NCI-H2171 (cell line): ENCODE results near the gene NUBPL.
A peak's percentile ranks its signal among the peaks of the same experiment; 100 is the strongest.
"Not testable (repeated sequence)": the region's sequence is repeated elsewhere in the genome, so short reads cannot be mapped to it uniquely, and the experiment has no call there.

ENCODE experiments used
- DNase-seq: peaks from one replicate; lab custom pipeline; 2025; lab: John Stamatoyannopoulos, UW

NUBPL gene

GRCh38 chr14:31813724-31814490 lies 252.7 kb downstream of the NUBPL start:
- not testable (repeated sequence) for DNase-seq

DNA sequence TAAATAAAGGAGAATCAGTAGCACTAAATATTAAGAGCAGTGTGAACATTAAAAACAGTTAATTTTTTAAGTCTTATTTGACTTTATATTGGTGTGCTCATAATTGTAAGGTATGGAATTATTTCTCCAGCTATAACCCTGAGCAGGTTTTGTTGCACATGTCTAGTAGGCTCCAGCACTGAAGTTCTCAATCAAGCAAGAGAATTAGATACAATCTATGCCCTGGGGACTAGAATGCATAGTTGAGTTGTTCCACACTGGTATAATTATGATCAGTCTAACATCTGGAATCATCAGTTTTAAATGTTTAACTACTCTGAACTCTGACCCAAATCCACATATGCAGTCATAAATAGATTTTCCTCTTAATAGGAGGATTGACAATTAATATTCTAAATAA lies 258.1 kb downstream of the NUBPL start:
- DNase-seq, result peak; percentile 86

- no peak for DNase-seq
Observed at GRCh38 chr14:31825459-31825858, 264.3 kb downstream of the NUBPL start.

DNA sequence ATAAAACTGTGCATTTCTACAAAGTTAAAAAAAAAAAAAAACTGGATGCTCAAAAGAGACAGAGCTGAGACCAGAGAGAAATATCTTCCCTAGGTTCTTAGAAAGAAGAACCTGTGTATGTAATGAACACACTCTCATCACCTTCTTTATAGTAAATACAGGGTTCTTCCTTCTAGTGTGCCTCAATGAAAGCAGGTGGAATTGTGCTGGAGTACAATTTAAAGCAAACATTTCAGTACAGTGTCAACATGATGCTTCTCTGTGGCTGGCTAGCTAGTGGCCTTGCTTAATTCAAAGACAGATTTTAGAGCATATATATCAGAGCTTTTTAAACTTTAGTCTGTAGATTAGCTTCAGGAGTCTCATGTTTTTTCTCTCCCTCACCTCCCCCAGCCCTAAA lies 266.1 kb downstream of the NUBPL start:
- no peak for DNase-seq

GRCh38 chr14:31828946-31829868 lies 268.0 kb downstream of the NUBPL start:
- DNase-seq, result no peak

DNA sequence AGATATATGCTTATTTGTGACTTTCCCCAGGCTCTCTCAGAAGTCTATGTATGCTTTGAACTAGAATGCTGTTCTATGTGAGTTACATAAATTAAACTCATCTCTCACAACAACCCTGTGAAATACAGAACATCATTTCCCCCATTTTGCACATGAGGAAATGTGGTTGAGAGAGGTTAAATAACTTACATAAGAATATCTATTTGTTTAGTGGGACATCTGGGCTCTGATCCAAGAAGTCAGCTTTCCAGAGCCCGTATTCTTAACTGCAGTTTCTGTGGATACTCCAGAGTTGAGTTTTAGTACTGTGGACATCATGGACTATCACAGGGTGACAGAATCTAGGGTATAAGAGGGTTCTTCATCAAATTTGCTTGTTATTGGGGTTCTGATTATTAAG lies 273.4 kb downstream of the NUBPL start:
- no peak for DNase-seq

GRCh38 chr14:31835049-31835448 lies 273.8 kb downstream of the NUBPL start:
- DNase-seq, result no peak

DNA sequence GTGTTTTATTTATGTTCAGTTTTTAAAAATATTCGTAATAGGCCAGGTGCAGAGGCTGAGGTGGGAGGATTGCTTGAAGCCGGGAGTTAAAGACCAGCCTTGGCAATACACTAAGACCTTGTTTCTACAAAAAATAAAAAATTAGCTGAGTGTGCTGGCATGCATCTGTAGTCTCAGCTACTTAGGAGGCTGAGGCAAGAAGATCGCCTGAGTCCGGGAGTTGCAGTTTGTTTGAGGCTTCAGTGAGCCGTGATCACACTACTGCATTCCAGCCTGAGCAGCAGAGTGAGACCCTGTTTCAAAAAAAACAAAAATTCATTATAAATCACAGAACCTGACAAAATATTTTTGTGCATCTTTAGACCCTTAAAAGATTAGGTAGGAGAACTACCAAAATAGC lies 275.8 kb downstream of the NUBPL start:
- no peak for DNase-seq

DNA sequence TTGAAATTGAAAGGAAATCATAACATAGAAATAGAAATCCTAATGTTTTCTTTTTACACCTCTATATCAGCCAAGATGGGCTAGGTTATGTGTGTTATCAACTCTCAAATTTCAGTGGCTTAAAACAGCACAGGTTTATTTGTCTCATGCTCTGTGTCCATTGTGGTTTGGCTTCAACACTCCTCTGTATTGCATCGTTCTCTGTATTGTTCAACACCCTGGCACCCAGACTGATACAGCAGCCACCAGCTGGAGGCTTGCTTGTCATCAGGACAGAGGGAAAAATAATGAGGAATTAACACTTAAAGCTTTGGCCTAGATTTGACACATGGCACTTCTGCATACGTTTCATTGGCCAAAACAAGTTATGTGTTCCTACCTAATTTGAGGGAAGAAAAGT lies 281.7 kb downstream of the NUBPL start:
- no peak for DNase-seq

DNA sequence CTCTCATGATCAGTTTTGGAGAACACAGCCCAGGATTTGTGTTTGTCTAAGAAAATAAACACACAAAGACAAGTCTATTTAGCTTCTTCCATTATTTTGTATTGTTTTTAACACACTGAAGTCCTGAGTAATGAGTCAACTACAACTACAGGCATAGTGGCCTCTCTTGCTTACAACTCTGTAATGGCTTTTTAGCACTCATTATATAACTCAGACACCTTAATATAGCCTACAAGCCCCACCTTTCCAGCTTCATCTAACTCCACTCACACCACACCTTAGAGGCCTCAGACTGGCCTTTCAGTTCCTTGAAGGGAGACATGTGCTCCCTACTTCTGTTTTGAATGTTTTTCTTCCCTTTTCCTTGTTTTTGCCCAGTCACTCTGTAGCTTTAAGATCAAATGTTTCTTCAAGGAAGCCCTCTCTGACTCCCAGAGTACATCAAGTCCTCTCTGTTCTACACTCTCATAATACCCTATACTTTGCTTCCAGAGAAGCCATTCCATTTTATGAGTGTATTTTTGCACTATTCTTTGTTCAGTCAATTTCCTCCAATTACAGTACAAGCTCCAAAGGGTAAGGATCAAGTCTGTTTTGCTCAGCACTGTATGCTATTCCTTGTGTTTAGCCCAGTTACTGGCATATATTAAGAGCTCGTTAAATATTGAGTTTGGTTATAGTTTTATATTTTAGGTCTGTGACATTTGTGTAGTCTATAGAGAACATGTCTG lies 282.3 kb downstream of the NUBPL start:
- DNase-seq, result no peak

DNA sequence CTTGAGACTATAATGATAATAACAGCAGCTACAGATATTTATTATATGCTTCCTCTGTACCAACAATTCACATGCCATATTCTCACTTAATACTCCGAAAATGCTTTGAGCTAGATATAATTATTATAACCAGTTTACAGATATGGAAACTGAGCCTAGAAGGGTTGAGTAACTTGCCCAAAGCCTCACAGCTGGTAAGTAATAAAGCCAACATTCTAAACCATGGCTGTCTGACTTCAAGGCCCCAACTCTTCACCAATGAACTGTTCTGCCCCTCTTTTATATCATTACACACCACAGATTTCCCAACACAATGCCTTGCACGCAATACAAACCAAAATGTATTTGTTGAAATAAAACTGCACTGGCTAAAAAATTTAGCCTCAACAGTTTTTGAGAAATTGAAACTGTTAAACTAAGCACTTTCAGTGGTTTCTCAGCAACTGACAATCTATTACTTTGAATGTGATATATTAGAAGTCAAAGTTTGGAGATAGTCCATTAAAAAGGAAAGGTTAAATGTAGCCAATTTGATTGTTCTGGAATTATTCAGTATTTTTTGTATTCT lies 293.4 kb downstream of the NUBPL start:
- no peak for DNase-seq

DNA sequence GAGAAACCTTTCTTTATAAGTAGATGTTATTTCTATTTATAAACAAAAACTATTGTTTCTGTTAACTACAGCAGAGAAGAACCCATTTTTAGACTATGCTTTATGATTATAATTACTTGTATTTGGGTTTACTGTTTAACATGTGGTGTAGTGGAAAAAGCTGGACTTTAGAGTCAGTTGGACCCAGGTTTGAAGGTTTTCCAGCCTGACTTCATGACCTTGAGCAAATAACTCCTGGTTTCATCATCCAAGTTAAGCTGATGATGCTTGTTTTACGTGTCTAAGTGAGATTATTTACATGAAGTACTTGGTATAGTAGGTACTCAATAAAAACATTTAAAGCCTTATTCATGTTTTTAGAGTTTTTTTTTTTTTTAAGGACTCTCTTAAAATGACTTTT lies 294.1 kb downstream of the NUBPL start:
- DNase-seq, result no peak

GRCh38 chr14:31856003-31856402 lies 294.8 kb downstream of the NUBPL start:
- DNase-seq, result not testable (repeated sequence)

DNA sequence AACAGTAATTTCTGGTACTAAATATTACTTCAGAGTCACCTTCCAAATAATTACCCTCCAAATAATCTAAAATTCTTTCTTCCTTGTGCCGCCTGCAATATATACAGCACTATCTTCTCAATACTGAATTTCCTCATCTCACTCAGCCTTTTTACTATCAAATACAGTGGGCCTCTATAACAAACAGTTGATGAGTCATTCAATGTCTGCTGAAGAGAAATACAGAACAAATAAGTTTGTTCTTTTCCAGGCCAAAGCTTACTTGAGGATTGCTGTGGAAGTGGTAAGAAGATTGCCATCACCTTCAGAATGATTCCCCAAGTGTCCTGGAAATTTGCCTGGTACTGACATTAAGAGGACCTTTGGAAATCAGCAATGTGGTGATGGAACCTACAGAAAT lies 297.7 kb downstream of the NUBPL start:
- no peak for DNase-seq

DNA sequence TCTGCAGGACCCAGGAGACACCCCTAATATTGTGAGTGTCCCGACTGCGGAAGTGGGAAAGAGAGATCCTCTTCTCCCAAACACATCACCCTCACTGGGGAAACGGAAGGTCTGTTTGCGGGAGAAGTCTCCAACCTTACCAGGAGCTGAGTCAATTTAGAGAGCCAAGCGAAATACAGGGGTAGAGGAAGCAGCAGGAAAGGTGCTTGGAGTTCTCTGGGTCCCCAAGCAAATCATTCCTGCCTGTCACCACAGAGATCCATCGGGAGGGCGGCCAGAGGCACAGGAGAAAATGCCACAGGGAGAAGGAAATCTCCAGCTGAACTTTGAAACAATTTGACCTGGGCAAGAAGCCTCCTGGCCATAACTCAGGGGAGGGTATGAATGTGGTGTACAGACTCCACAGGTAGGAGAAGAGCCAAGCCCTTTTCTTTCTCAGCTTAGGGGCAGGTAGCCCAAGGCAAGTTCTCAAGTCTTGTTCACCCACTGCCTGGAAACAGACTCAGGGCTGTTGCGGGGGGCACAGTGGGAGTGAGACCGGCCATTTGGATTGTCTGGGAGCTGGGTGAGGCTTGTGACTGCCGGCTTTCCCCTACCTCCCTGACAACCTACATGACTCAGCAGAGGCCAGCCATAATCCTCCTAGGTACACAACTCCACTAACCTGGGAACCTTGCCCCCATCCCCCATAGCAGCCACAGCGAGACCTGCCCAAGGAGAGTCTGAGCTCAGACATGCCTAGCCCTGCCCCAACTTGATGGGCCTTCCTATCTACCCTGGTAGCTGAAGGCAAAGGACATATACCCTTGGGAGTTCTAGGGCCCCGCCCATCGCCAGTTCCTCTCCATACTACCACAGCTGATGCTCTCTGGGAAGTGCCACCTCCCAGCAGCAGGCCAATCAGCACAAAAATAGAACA lies 304.0 kb downstream of the NUBPL start:
- DNase-seq, result peak; percentile 34

DNA sequence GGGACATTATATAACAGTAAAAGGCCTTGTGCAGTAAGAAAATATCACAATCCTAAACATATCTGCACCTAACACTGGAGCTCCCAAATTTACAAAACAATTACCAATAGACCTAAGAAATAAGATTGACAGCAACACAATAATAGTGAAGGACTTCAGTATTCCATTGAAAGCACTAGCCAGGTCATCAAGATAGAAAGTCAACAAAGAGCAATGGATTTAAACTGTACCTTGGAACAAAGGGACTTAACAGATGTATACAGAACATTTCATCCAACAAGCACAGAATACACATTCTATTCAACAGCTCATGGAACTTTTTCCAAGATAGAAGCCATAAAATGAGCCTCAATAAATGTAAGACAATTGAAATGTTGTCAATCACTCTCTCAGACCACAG lies 306.4 kb downstream of the NUBPL start:
- no peak for DNase-seq

- DNase-seq, result not testable (repeated sequence)
Observed at GRCh38 chr14:31868096-31868495, 306.9 kb downstream of the NUBPL start.

DNA sequence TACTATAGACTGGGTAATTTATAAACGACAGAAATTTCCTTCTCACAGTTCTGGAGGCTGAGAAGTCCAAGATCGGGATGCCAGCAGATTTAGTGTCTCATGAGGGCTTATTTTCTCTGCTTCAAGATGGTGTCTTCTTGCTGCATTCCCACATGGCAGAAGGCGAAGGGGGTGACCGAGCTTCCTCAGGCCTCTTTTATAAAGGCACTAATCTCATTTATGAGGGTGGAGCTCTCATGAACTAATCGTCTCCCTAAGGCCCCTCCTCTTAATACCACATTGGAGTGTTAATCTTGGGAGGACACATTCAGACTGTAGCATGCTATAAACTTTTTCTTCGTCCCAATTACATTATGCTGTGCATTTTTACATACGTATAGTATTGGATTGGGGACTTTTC lies 315.5 kb downstream of the NUBPL start:
- no peak for DNase-seq

DNA sequence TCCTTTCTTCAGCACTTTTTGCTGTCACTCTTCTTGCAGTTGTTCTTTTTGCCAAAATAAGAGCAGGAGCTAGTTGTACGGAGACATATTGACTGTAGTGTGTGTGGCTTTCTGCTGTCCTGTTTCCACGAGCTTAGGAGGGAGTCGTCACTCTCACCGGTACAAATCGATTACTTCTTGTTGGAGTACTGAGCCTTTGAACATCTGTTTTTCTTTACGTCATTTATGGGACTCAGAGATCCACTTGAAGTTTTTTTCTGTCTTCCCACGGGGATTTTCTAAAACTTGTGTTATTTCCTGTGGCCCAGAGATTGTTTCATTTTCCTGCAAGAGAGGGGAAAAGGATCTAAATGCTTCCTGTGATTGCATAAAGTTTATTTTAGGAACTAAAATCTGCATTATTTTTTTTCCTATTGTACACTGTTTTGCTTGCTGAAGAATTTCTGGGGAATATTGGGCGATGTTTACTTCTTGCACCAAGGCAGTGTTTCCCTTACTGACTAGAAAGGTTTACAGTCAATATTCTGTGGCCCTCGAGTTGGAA lies 316.1 kb downstream of the NUBPL start:
- peak; percentile 10 for DNase-seq

GRCh38 chr14:31879661-31880348 lies 318.6 kb downstream of the NUBPL start:
- no peak for DNase-seq
